WERI-Rb-1 (cell line): ENCODE measurements around the gene CDK5.

ENCODE experiments used
- DNase-seq: peaks from one replicate; pipeline ENCODE4 v3.0.0-alpha.2; 2020
- H3K27ac ChIP-seq: fragments of 250-450 bp; sonication (Bioruptor Pico); 2 replicates; pipeline ENCODE4 v1.5.1; 2020; ENCODE audit warnings: mild to moderate bottlenecking, moderate library complexity
- H3K27me3 ChIP-seq: fragments of 250-450 bp; sonication (Bioruptor Pico); 2 replicates; pipeline ENCODE4 v1.5.1; 2021; ENCODE audit warnings: mild to moderate bottlenecking, low read depth, moderate library complexity; ENCODE audit not compliant: insufficient read depth, severe bottlenecking
- H3K36me3 ChIP-seq: fragments of 250-450 bp; sonication (Bioruptor Pico); 2 replicates; pipeline ENCODE4 v1.5.1; 2020; ENCODE audit warnings: mild to moderate bottlenecking, moderate library complexity
- H3K4me3 ChIP-seq: 2 replicates; pipeline ENCODE4 v1.5.1; 2011; ENCODE audit warnings: low read depth, mild to moderate bottlenecking, control low read depth, low read length
- H3K9me3 ChIP-seq: fragments of 250-450 bp; sonication (Bioruptor Pico); 2 replicates; pipeline ENCODE4 v1.5.1; 2021; ENCODE audit warnings: mild to moderate bottlenecking, moderate library complexity; ENCODE audit not compliant: severe bottlenecking
- CTCF ChIP-seq: IDR thresholded peaks from 2 replicates; pipeline ENCODE4 v1.5.1; 2011; ENCODE audit warnings: low read depth, mild to moderate bottlenecking, control low read depth, inconsistent platforms, low read length

The CDK5 gene

DNA sequence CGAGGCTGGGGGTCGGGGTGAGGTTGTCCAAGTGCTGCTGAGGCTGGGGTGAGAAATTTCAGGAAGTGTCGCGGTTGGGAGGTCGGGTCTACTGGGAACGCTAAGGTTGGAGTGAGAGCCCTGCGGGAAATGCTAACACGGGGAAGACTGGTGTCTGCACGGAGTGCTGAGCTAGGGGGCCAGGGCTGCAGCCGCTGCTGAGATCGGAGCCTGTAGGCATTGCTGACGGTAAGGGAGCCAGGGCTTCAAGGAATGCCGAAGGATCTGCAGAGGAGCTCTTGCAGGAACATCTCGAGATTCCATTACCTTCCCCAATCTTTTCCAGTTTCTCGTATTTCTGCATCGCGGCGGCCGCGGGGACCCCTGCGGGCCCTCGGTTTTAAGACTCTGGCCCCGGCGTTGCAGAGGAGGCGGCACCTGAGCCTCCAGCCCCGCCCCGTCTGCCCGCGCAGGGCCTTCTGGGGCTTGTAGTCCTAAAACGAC, at the start of gene CDK5:
TSS of gene CDK5 (minus strand) at position 392 of the 483 bp plus-strand sequence. CDS start at position 343, 49 bp downstream.
- Histone ChIP-seq H3K4me3 (peak within 1 kb of the TSS; percentile 76), H3K36me3 (peaks cover 5% of the 10 kb centered on the region), H3K27ac (peak within 1 kb of the TSS; percentile 75), H3K9me3 (no peaks in the 10 kb centered on the region), H3K27me3 (no peaks in the 10 kb centered on the region)
- no peak for TF ChIP-seq CTCF
- peak; percentile 35 for DNase-seq

DNA sequence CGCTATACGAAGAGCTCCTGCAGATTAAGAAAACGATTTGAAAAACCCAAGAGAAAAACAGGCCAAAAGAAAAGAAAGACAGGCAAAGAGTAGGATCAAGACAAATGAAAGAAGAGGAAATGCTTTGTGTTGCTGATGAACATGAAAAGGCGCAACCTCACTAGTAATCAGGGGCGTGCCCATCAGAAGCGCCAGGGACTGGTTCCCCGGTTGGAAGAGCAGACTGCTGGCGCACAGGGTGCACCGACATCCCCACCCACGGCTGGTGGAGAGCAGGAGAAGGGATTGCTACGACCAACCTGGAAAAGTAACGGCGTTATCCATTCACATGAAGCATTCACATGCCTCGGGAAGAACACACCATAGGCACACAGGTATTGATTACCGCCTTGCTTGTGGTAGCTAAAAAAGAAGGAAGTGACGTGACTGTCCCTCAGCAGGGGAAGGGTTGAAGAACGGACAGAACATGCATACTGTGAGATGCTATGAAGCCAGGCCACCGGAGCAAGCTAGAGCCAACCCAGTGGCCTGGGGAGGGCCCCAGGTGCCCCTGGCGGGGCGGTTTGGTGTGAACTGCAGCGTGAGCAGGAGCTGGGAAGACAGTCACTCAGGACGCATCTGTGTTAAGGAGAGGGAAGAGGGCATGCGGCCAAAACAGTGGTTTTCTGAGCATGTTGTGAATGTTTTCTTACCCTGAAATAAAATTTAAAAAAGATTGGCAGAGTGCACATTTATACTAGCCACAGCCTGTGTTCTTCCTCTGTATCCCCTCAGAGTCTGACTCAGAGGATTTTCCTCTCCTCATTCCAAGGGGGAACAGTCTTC, 46.9 kb upstream of the CDK5 start:
- no peak for DNase-seq
- H3K36me3 ChIP-seq, result peaks cover 25% of the 10 kb centered on the region
- H3K4me3 ChIP-seq, result no peak overlapping the region
- no peak for TF ChIP-seq CTCF
- no peaks in the 10 kb centered on the region for H3K27me3 ChIP-seq
- no peaks in the 10 kb centered on the region for H3K9me3 ChIP-seq
- no peak overlapping the region for H3K27ac ChIP-seq

DNA sequence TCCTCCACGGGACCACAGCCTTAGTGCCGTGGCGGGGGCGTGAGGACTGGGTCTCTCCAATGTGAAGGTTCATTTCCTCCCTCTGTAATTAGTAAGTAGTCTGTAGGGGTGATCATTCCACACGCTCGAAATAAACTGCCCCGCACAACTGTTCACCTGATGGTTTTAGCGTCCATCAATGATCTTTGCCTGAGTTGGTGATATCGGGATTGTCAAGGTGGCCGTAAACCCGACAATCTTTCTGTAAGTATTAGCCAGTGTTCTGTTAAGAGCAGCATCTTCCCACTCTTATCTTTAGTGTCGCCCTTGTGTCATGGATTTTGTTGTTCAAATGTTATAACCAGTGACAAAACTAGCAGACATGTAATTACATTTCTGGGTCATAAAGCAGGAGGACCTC, 46.3 kb upstream of the CDK5 start:
- Histone ChIP-seq H3K9me3 (no peaks in the 10 kb centered on the region), H3K27ac (no peak overlapping the region), H3K27me3 (no peaks in the 10 kb centered on the region), H3K4me3 (no peak overlapping the region), H3K36me3 (peaks cover 25% of the 10 kb centered on the region)
- DNase-seq, result no peak
- TF ChIP-seq CTCF, result no peak

DNA sequence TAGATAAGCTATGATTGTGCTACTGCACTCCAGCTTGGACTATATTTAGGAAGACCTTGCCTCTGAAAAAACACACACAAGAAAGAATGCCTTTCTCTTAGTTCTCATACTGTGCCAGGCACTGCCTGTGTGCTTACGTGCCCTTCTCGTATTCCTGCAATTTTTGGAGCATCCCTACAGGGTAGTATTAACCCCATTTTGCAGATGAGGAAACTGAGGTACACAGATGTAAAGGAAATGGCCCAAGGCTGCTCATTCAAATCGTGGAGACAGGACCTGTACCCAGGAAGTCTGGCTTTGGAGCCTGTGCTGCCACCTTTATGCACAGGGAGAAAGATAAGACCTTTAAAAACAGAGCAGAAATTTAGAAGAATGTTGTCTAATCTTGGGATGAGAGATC, 45.3 kb upstream of the CDK5 start:
- no peaks in the 10 kb centered on the region for H3K27me3 ChIP-seq
- H3K36me3 ChIP-seq, result peaks cover 29% of the 10 kb centered on the region
- no peaks in the 10 kb centered on the region for H3K9me3 ChIP-seq
- H3K4me3 ChIP-seq, result no peak overlapping the region
- no peak overlapping the region for H3K27ac ChIP-seq
- DNase-seq, result no peak
- TF ChIP-seq CTCF, result no peak

- Histone ChIP-seq H3K27me3 (no peaks in the 10 kb centered on the region), H3K9me3 (no peaks in the 10 kb centered on the region), H3K36me3 (peaks cover 35% of the 10 kb centered on the region), H3K4me3 (no peak overlapping the region), H3K27ac (no peak overlapping the region)
- no peak for DNase-seq
- no peak for TF ChIP-seq CTCF
These were observed 44.1 kb upstream of the CDK5 start for GRCh38 chr7:151101621-151102396.
